Measurements from ENCODE around the gene KCTD13.

Gene KCTD13

DNA sequence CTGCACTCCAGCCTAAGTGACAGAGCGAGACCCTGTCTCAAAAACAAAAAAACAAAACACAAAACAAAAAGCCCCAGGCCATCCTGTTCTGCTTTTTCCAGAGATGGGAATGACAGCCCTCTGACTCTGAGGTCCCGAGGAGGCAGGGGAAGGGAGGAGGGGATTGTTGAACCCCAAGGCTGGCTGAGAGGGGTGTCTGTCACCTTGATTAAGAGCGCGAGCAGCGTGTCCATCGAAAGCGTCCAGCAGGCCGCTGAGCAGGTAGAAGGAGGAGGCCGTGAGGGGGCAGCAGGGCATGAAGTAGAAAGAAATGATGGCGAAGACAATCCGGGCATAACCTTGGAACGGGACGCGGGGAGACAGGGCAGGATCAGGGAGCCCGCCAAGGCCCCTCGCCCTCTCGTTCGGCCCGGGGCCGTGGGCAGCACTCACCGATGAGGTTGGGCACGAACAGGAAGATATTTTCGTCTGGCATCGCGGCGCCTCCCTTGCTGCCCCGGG lies 63.6 kb downstream of the KCTD13 start:
- Histone ChIP-seq H3K9me3 (ENCODE audit: control insufficient read depth, low read length) (no peaks in the 10 kb centered on the region), H2BK15ac (ENCODE audit: low read depth, poor library complexity, severe bottlenecking) (peak overlapping the region; percentile 93), H3K4ac (ENCODE audit: low read depth in 1 of 2, low read length in 2 of 2) (peak overlapping the region in 1 of 2 experiments; percentile 81), H3K4me2 (ENCODE audit: low read length, poor library complexity, severe bottlenecking) (peak overlapping the region; percentile 51), H2BK120ac (ENCODE audit: low read depth, low read length) (no peak overlapping the region), H3K27me3 (ENCODE audit: control insufficient read depth in 1 of 2, insufficient read depth in 1 of 2, low read length in 2 of 2) (no peaks in the 10 kb centered on the region), H2BK5ac (ENCODE audit: low read depth, low read length, poor library complexity, severe bottlenecking) (no peak overlapping the region), H3K4me1 (ENCODE audit: control insufficient read depth, insufficient read depth, low read depth, low read length) (peaks cover 10% of the 10 kb centered on the region), H3K36me3 (ENCODE audit: control insufficient read depth in 1 of 2, insufficient read depth in 2 of 2, low read depth in 1 of 2, low read length in 2 of 2) (peaks cover 27 to 32% of the 10 kb centered on the region in 2 experiments), H4K8ac (ENCODE audit: low read length) (peak overlapping the region; percentile 35), H2AK5ac (ENCODE audit: low read length, severe bottlenecking) (no peak overlapping the region), H3K14ac (ENCODE audit: low read length in 2 of 2) (peak overlapping the region in 1 of 2 experiments; percentile 85), H3K79me1 (replicated peaks; ENCODE audit: low read length, poor library complexity, severe bottlenecking) (peaks cover 12% of the 10 kb centered on the region), H3K23ac (ENCODE audit: low read length in 2 of 2) (peak overlapping the region in 1 of 2 experiments; percentile 67), H2BK12ac (ENCODE audit: low read length in 2 of 2) (peak overlapping the region in 1 of 2 experiments; percentile 1), H3K9ac (ENCODE audit: low read length) (peak overlapping the region; percentile 92), H3K27ac (ENCODE audit: low read length, poor library complexity, severe bottlenecking) (peak overlapping the region; percentile 28), H3K18ac (ENCODE audit: low read depth in 1 of 2, low read length in 2 of 2) (peak overlapping the region; percentile 62 to 88), H3K4me3 (ENCODE audit: insufficient read depth in 1 of 2, low read depth in 1 of 2, low read length in 2 of 2) (peak overlapping the region; percentile 96 to 97), H4K91ac (ENCODE audit: low read length) (peak overlapping the region; percentile 47), H2AFZ (ENCODE audit: low read depth, low read length) (peak overlapping the region; percentile 80)
- peak; percentile 30 for DNase-seq
- WGBS, result under 1% methylated on average over 26 of the region's 27 CpGs

DNA sequence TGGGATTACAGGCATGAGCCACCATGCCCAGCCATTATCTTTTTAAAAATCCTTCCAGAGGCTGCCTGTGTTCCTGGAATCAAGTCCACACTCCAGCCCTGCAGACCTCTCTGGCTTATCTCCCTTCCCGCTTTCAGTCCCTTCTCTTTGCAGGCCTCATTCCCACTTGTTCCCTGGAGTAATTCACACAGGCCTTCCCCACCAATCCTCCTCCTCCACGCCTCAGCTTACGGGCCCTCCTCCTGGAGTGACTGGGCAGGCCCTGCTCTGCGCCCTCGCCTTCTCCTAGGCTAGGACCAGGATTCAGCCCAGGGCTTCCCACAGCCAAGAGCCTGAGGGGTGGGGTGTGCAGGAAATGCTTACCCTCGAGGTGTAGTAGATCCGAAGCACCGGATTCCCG lies 65.8 kb downstream of the KCTD13 start:
- H3K14ac ChIP-seq (ENCODE audit: low read length in 2 of 2), result no peak overlapping the region
- H2AFZ ChIP-seq (ENCODE audit: low read depth, low read length), result no peak overlapping the region
- peaks cover 12% of the 10 kb centered on the region for H3K79me1 ChIP-seq (replicated peaks; ENCODE audit: low read length, poor library complexity, severe bottlenecking)
- H3K36me3 ChIP-seq (ENCODE audit: control insufficient read depth in 1 of 2, insufficient read depth in 2 of 2, low read depth in 1 of 2, low read length in 2 of 2), result peaks cover 27 to 32% of the 10 kb centered on the region in 2 experiments
- H2BK12ac ChIP-seq (ENCODE audit: low read length in 2 of 2), result no peak overlapping the region
- H3K4ac ChIP-seq (ENCODE audit: low read depth in 1 of 2, low read length in 2 of 2), result no peak overlapping the region
- no peak overlapping the region for H3K23ac ChIP-seq (ENCODE audit: low read length in 2 of 2)
- no peak overlapping the region for H4K8ac ChIP-seq (ENCODE audit: low read length)
- H3K4me1 ChIP-seq (ENCODE audit: control insufficient read depth, insufficient read depth, low read depth, low read length), result peaks cover 15% of the 10 kb centered on the region
- no peak overlapping the region for H3K27ac ChIP-seq (ENCODE audit: low read length, poor library complexity, severe bottlenecking)
- no peak overlapping the region for H3K9ac ChIP-seq (ENCODE audit: low read length)
- H3K4me2 ChIP-seq (ENCODE audit: low read length, poor library complexity, severe bottlenecking), result no peak overlapping the region
- no peak overlapping the region for H2BK15ac ChIP-seq (ENCODE audit: low read depth, poor library complexity, severe bottlenecking)
- no peak overlapping the region for H3K18ac ChIP-seq (ENCODE audit: low read depth in 1 of 2, low read length in 2 of 2)
- H2BK120ac ChIP-seq (ENCODE audit: low read depth, low read length), result no peak overlapping the region
- no peak overlapping the region for H4K91ac ChIP-seq (ENCODE audit: low read length)
- 94% methylated on average over 9 of the region's 9 CpGs for WGBS
- H3K4me3 ChIP-seq (ENCODE audit: insufficient read depth in 1 of 2, low read depth in 1 of 2, low read length in 2 of 2), result no peak overlapping the region
- H2AK5ac ChIP-seq (ENCODE audit: low read length, severe bottlenecking), result no peak overlapping the region
- no peaks in the 10 kb centered on the region for H3K27me3 ChIP-seq (ENCODE audit: control insufficient read depth in 1 of 2, insufficient read depth in 1 of 2, low read length in 2 of 2)
- no peaks in the 10 kb centered on the region for H3K9me3 ChIP-seq (ENCODE audit: control insufficient read depth, low read length)
- no peak overlapping the region for H2BK5ac ChIP-seq (ENCODE audit: low read depth, low read length, poor library complexity, severe bottlenecking)
- no peak for DNase-seq

GRCh38 chr16:29858974-29859373 lies 67.1 kb downstream of the KCTD13 start:
- no peak overlapping the region for H4K8ac ChIP-seq (ENCODE audit: low read length)
- H2BK120ac ChIP-seq (ENCODE audit: low read depth, low read length), result no peak overlapping the region
- H2AFZ ChIP-seq (ENCODE audit: low read depth, low read length), result no peak overlapping the region
- H3K18ac ChIP-seq (ENCODE audit: low read depth in 1 of 2, low read length in 2 of 2), result no peak overlapping the region
- no peak overlapping the region for H3K14ac ChIP-seq (ENCODE audit: low read length in 2 of 2)
- H3K4me1 ChIP-seq (ENCODE audit: control insufficient read depth, insufficient read depth, low read depth, low read length), result peaks cover 15% of the 10 kb centered on the region
- no peak overlapping the region for H3K23ac ChIP-seq (ENCODE audit: low read length in 2 of 2)
- WGBS, result 97% methylated on average over 17 of the region's 19 CpGs
- DNase-seq, result no peak
- H3K9me3 ChIP-seq (ENCODE audit: control insufficient read depth, low read length), result no peaks in the 10 kb centered on the region
- H4K91ac ChIP-seq (ENCODE audit: low read length), result no peak overlapping the region
- no peak overlapping the region for H2AK5ac ChIP-seq (ENCODE audit: low read length, severe bottlenecking)
- H3K27me3 ChIP-seq (ENCODE audit: control insufficient read depth in 1 of 2, insufficient read depth in 1 of 2, low read length in 2 of 2), result no peaks in the 10 kb centered on the region
- H2BK5ac ChIP-seq (ENCODE audit: low read depth, low read length, poor library complexity, severe bottlenecking), result no peak overlapping the region
- no peak overlapping the region for H2BK15ac ChIP-seq (ENCODE audit: low read depth, poor library complexity, severe bottlenecking)
- H3K4me2 ChIP-seq (ENCODE audit: low read length, poor library complexity, severe bottlenecking), result no peak overlapping the region
- no peak overlapping the region for H3K27ac ChIP-seq (ENCODE audit: low read length, poor library complexity, severe bottlenecking)
- H3K36me3 ChIP-seq (ENCODE audit: control insufficient read depth in 1 of 2, insufficient read depth in 2 of 2, low read depth in 1 of 2, low read length in 2 of 2), result peaks cover 27 to 32% of the 10 kb centered on the region in 2 experiments
- no peak overlapping the region for H3K4me3 ChIP-seq (ENCODE audit: insufficient read depth in 1 of 2, low read depth in 1 of 2, low read length in 2 of 2)
- H3K9ac ChIP-seq (ENCODE audit: low read length), result no peak overlapping the region
- H3K4ac ChIP-seq (ENCODE audit: low read depth in 1 of 2, low read length in 2 of 2), result no peak overlapping the region
- H3K79me1 ChIP-seq (replicated peaks; ENCODE audit: low read length, poor library complexity, severe bottlenecking), result peaks cover 12% of the 10 kb centered on the region
- H2BK12ac ChIP-seq (ENCODE audit: low read length in 2 of 2), result no peak overlapping the region

- H3K36me3 ChIP-seq (ENCODE audit: control insufficient read depth in 1 of 2, insufficient read depth in 2 of 2, low read depth in 1 of 2, low read length in 2 of 2), result peaks cover 31 to 32% of the 10 kb centered on the region in 2 experiments
- WGBS, result 96% methylated on average over 8 of the region's 10 CpGs
- no peak overlapping the region for H3K23ac ChIP-seq (ENCODE audit: low read length in 2 of 2)
- no peak overlapping the region for H2BK120ac ChIP-seq (ENCODE audit: low read depth, low read length)
- no peaks in the 10 kb centered on the region for H3K27me3 ChIP-seq (ENCODE audit: control insufficient read depth in 1 of 2, insufficient read depth in 1 of 2, low read length in 2 of 2)
- no peak overlapping the region for H2BK15ac ChIP-seq (ENCODE audit: low read depth, poor library complexity, severe bottlenecking)
- no peak for DNase-seq
- peaks cover 11% of the 10 kb centered on the region for H3K4me1 ChIP-seq (ENCODE audit: control insufficient read depth, insufficient read depth, low read depth, low read length)
- H3K14ac ChIP-seq (ENCODE audit: low read length in 2 of 2), result no peak overlapping the region
- no peak overlapping the region for H3K4me3 ChIP-seq (ENCODE audit: insufficient read depth in 1 of 2, low read depth in 1 of 2, low read length in 2 of 2)
- H4K91ac ChIP-seq (ENCODE audit: low read length), result no peak overlapping the region
- no peak overlapping the region for H3K27ac ChIP-seq (ENCODE audit: low read length, poor library complexity, severe bottlenecking)
- no peak overlapping the region for H2BK12ac ChIP-seq (ENCODE audit: low read length in 2 of 2)
- peak overlapping the region; percentile 70 for H3K9ac ChIP-seq (ENCODE audit: low read length)
- H2AK5ac ChIP-seq (ENCODE audit: low read length, severe bottlenecking), result no peak overlapping the region
- H3K79me1 ChIP-seq (replicated peaks; ENCODE audit: low read length, poor library complexity, severe bottlenecking), result peaks cover 12% of the 10 kb centered on the region
- no peak overlapping the region for H3K4ac ChIP-seq (ENCODE audit: low read depth in 1 of 2, low read length in 2 of 2)
- no peaks in the 10 kb centered on the region for H3K9me3 ChIP-seq (ENCODE audit: control insufficient read depth, low read length)
- no peak overlapping the region for H2AFZ ChIP-seq (ENCODE audit: low read depth, low read length)
- no peak overlapping the region for H3K4me2 ChIP-seq (ENCODE audit: low read length, poor library complexity, severe bottlenecking)
- H2BK5ac ChIP-seq (ENCODE audit: low read depth, low read length, poor library complexity, severe bottlenecking), result no peak overlapping the region
- H4K8ac ChIP-seq (ENCODE audit: low read length), result no peak overlapping the region
- no peak overlapping the region for H3K18ac ChIP-seq (ENCODE audit: low read depth in 1 of 2, low read length in 2 of 2)
These were observed 67.7 kb downstream of the KCTD13 start for GRCh38 chr16:29858149-29858849.
